ENCODE data around the gene FXYD6.

GRCh38 chr11:117905524-117905923 is 29.1 kb upstream of the FXYD6 start:
- TF ChIP-seq POLR2A (IDR thresholded peaks at IDR 0.05) (no peak), CTCF (IDR thresholded peaks at IDR 0.05) (no peak)

All from breast epithelium (tissue), 3 donors.